Osteoblast (primary cell): ENCODE measurements around the gene B4GALT3. TPM values are rescaled to one million over a fixed set of nuclear protein-coding genes. Genes with fewer than 3 reads are reported as not detected.

Experiments
- DNase-seq: peaks from one replicate; pipeline ENCODE4 v3.0.0; 2011; ENCODE audit warnings: low spot score, mixed read lengths; ENCODE audit not compliant: insufficient read length; ENCODE audit errors: missing footprints
- H2AFZ ChIP-seq: 2 replicates; pipeline ENCODE4 v1.6.0; 2011; ENCODE audit warnings: mild to moderate bottlenecking, low read length
- H3K27ac ChIP-seq: 2 replicates; pipeline ENCODE4 v1.5.1; 2011; ENCODE audit warnings: mild to moderate bottlenecking, low read depth, low read length, moderate library complexity
- H3K27me3 ChIP-seq: 2 replicates; pipeline ENCODE4 v1.6.0; 2012; ENCODE audit warnings: mild to moderate bottlenecking, control low read depth, inconsistent platforms, low read length, moderate library complexity; ENCODE audit not compliant: insufficient read depth
- H3K36me3 ChIP-seq: 2 replicates; pipeline ENCODE4 v1.5.1; 2011; ENCODE audit warnings: mild to moderate bottlenecking, low read length, control low read depth, moderate library complexity; ENCODE audit not compliant: insufficient read depth
- H3K4me1 ChIP-seq: 2 replicates; pipeline ENCODE4 v1.5.1; 2011; ENCODE audit warnings: mild to moderate bottlenecking, low read length, control low read depth, moderate library complexity; ENCODE audit not compliant: insufficient read depth
- H3K4me2 ChIP-seq: 2 replicates; pipeline ENCODE4 v1.6.0; 2011; ENCODE audit warnings: mild to moderate bottlenecking, low read length; ENCODE audit not compliant: insufficient read depth
- H3K4me3 ChIP-seq: fragments of 200-600 bp; sonication (generic); 3 replicates; pipeline ENCODE4 v1.5.1; 2012; ENCODE audit warnings: mild to moderate bottlenecking, low read length, inconsistent platforms; ENCODE audit not compliant: insufficient read depth
- H3K79me2 ChIP-seq: 2 replicates; pipeline ENCODE4 v1.6.0; 2012; ENCODE audit warnings: mild to moderate bottlenecking, low read length, control low read depth, inconsistent platforms; ENCODE audit not compliant: insufficient read depth
- H3K9me3 ChIP-seq: 2 replicates; pipeline ENCODE4 v1.5.1; 2011; ENCODE audit warnings: low read depth, low read length, control low read depth
- H4K20me1 ChIP-seq: 2 replicates; pipeline ENCODE4 v1.6.0; 2012; ENCODE audit warnings: mild to moderate bottlenecking, low read length, control low read depth; ENCODE audit not compliant: insufficient read depth
- total RNA-seq: library from RNA; depleted of rRNA; stranded (reverse); fragments of >200 nt; gene quantifications from 2 replicates; pipeline ENCODE4 v1.2.3, GENCODE V29; 2012
- TF ChIP-seq, protein P1 (sequence below): IDR thresholded peaks from 2 replicates; pipeline ENCODE4 v1.5.1; 2011; ENCODE audit warnings: mild to moderate bottlenecking, low read depth, low read length, moderate library complexity; ENCODE audit errors: extremely low read depth

B4GALT3 gene
- total RNA-seq, 1 donor: 18.5 TPM

DNA sequence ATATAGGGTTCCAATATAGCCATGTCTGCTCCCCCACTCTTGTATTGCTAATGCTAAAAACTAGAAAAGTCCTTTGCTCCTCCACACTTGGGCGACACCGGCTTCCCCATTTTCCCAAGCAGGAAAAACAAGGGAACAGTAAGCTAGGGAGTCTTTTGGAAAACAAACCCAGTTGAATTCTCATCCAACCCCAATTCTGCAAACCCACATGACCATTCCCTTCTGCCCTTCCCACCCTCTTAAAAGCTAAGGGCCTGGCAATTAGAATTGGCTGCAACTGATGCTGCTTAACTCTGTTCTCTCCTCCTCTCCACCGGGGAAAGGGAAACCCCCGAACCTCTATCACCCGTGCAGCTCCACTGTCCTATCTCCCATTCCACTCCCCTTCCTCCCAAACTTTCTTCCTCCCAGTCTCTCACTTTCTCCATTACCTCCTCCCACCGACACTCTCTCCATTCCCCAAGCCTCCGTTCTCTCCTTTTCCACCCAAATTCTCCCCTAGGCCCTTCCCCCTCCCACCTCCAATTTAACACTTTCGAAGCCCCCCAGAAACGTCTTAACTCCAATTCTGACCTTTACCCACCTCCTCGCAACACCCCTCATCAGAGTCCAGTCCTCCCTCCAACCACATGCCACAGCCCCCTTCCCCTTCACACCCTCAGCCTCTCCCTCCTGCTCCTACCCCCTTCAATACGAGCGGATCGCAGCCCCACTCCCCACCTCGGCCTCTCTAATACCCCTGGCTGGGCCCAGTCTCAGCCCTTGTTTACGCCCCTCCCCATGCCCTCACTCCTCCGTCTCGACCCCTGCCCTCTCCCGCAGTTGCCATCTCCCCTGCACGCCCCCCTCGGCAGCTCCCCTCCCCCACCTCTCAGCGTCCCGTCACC, 45.5 kb downstream of the B4GALT3 start:
- Histone ChIP-seq H3K4me1 (peaks cover 20% of the 10 kb centered on the region), H4K20me1 (peaks cover 13% of the 10 kb centered on the region), H3K79me2 (peaks cover 81% of the 10 kb centered on the region), H3K4me2 (peak overlapping the region; percentile 97), H3K27ac (peak overlapping the region; percentile 96), H3K4me3 (peak overlapping the region; percentile 100), H3K36me3 (peaks cover 17% of the 10 kb centered on the region), H3K27me3 (no peaks in the 10 kb centered on the region), H3K9me3 (no peaks in the 10 kb centered on the region), H2AFZ (peak overlapping the region; percentile 79)
- peak; percentile 77 for DNase-seq
- TF ChIP-seq, protein P1, sequence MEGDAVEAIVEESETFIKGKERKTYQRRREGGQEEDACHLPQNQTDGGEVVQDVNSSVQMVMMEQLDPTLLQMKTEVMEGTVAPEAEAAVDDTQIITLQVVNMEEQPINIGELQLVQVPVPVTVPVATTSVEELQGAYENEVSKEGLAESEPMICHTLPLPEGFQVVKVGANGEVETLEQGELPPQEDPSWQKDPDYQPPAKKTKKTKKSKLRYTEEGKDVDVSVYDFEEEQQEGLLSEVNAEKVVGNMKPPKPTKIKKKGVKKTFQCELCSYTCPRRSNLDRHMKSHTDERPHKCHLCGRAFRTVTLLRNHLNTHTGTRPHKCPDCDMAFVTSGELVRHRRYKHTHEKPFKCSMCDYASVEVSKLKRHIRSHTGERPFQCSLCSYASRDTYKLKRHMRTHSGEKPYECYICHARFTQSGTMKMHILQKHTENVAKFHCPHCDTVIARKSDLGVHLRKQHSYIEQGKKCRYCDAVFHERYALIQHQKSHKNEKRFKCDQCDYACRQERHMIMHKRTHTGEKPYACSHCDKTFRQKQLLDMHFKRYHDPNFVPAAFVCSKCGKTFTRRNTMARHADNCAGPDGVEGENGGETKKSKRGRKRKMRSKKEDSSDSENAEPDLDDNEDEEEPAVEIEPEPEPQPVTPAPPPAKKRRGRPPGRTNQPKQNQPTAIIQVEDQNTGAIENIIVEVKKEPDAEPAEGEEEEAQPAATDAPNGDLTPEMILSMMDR: no peak

DNA sequence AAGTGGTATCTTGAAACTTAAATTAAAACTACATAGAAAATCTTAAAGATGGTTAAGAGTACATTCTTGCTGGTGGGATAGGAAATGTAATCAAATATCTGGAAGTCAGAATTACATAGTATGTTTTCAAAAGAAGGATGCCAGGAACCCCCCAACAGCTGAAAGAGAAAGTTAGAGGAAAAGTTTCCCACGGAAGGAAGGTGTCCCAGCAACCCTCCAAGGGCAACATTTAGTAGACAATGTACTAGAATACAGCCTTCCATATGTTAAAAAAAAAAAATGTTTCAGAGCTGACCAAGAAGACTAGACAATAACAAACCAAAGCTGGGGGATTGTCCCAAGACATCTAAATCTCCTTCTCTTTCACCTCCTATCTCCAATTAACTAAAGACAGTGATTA, 47.0 kb downstream of the B4GALT3 start:
- Histone ChIP-seq H3K9me3 (no peaks in the 10 kb centered on the region), H3K4me2 (peak overlapping the region; percentile 97), H3K4me1 (peaks cover 20% of the 10 kb centered on the region), H4K20me1 (peaks cover 20% of the 10 kb centered on the region), H3K36me3 (peaks cover 24% of the 10 kb centered on the region), H3K27me3 (no peaks in the 10 kb centered on the region), H3K27ac (peak overlapping the region; percentile 6), H3K79me2 (peaks cover 93% of the 10 kb centered on the region), H2AFZ (no peak overlapping the region), H3K4me3 (no peak overlapping the region)
- DNase-seq: no peak
- TF ChIP-seq, protein P1: no peak

DNA sequence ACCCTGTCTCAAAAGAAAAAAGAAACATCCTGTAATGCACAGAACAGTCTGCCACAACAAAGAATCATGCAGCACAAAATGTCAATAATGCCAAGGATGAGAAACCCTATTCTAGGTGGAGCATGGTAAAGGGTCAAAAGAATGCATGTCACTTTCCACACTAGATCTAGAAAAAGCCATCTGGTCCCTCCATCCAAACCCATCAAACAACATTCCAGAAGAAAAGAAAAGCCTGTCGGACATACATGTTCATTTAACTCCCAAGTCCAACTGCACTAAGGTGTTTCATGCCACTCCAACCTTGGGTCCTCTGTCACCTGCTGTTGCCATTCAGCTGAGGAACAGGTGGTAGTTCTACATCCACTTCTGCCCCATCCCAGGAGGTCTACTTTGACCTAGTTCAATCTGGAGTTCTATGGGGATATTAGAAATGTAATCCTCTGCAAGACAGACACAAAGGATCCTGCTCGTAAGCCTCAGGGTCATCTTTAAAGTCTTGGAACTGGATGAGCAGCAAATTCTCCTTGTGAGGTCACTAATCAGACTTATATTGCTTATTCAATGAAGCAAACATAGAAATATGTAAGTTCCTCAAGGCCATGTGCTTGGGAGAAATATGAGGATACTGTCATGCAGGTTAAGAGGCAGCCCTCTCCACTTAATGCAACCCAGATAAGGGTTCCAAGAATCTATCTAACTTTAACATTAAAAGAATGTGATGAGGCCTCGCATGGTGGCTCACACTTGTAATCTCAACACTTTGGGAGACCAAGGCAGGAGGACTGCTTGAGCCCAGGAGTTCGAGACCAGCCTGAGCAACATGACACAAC, 48.5 kb downstream of the B4GALT3 start:
- H3K4me3 ChIP-seq: no peak overlapping the region

More for the DNA sequence above, 48.5 kb downstream of the B4GALT3 start:
- TF ChIP-seq, protein P1: no peak
- H3K79me2 ChIP-seq: peaks cover 96% of the 10 kb centered on the region
- no peak overlapping the region for H3K27ac ChIP-seq
- no peak overlapping the region for H3K4me2 ChIP-seq
- no peak for DNase-seq
- H3K9me3 ChIP-seq: no peaks in the 10 kb centered on the region
- no peaks in the 10 kb centered on the region for H3K27me3 ChIP-seq
- H3K4me1 ChIP-seq: peaks cover 20% of the 10 kb centered on the region
- H2AFZ ChIP-seq: no peak overlapping the region
- H3K36me3 ChIP-seq: peaks cover 36% of the 10 kb centered on the region
- H4K20me1 ChIP-seq: peaks cover 26% of the 10 kb centered on the region
